NCI-H2081 treated with DMSO at 0.1 percent for 48 hours (cell line): ENCODE data around the gene C17orf107.

ENCODE experiments used
- DNase-seq: peaks from one replicate; lab custom pipeline; 2025; lab: John Stamatoyannopoulos, UW

The C17orf107 gene

GRCh38 chr17:4949321-4950074 is 50.2 kb downstream of the C17orf107 start:
- no peak for DNase-seq

DNA sequence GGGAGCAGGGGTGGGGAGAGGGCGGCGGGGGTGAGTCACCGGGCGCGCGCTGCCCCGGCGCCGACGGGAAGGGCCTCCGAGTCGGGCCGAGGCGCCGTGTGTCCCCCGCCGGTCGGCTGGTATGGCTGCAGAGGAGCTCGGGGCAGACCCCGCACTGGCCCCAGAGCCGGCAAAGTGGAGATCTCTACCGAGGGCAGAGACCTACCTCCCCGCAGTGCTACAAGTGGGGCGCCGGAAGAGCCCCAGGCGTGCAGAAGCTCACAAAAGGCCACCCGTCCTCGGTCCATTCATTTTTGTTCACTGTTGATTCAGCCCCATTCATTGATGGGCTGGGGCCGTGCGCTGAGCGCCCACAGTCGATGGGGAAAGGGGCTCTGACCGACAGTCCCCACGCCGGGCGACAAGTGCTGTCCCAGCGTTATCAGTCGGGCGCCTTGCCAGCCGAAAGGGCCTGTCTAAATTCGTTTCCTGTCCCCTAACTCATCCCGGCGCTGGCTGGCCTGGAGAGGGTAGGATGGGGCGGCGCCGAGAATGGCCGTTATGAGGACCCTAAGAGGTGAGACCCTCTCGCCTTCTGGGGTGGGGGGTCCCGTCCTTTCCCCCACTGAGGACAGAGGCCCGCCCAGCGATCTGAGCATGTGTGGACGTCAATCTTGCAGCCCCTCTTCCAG is 50.9 kb downstream of the C17orf107 start:
- no peak for DNase-seq

GRCh38 chr17:4950746-4951204 is 51.4 kb downstream of the C17orf107 start, which contains the start of gene ENO3:
TSS of gene ENO3 (plus strand) at chr17:4951119. CDS start at chr17:4951830, 711 bp downstream.
- no peak for DNase-seq

- DNase-seq: no peak
These were observed 52.1 kb downstream of the C17orf107 start for GRCh38 chr17:4951486-4951885.
